ENCODE results near the gene OPA3.
A peak's percentile ranks its signal among the peaks of the same experiment; 100 is the strongest.

Gene OPA3

GRCh38 chr19:45591004-45591637, 6.5 kb upstream of the OPA3 start:
- DNase-seq (ENCODE audit: low spot score) = no peak
- H3K27ac ChIP-seq = no peak overlapping the region
- ChIA-PET CTCF (interaction anchor here (0.6 to 1.5 kb wide), 6 partner anchors 47 to 201 kb away, joined by 3 to 5 read pairs (median 3); partner anchors contain the start of gene QPCTL), POLR2A (ENCODE audit: low non-redundant PET) (no interaction called here)
- TF ChIP-seq CTCF (conservative IDR thresholded peaks at IDR 0.05; ENCODE audit: low read depth) = no peak

- no peak overlapping the region for H3K27ac ChIP-seq
- POLR2A ChIA-PET (ENCODE audit: low non-redundant PET) = no interaction called here
- CTCF ChIA-PET = interaction anchor here (0.7 to 1.5 kb wide), 2 partner anchors 47 to 52 kb away, joined by 3 to 5 read pairs; no protein-coding TSS in a partner anchor
- DNase-seq (ENCODE audit: low spot score) = no peak
- TF ChIP-seq CTCF (conservative IDR thresholded peaks at IDR 0.05; ENCODE audit: low read depth) = no peak
Measured at GRCh38 chr19:45590300-45591003, 5.8 kb upstream of the OPA3 start.

GRCh38 chr19:45589768-45590167, 5.2 kb upstream of the OPA3 start:
- no peak for TF ChIP-seq CTCF (conservative IDR thresholded peaks at IDR 0.05; ENCODE audit: low read depth)
- DNase-seq (ENCODE audit: low spot score) = no peak
- H3K27ac ChIP-seq = no peak overlapping the region
- POLR2A ChIA-PET (ENCODE audit: low non-redundant PET) = no interaction called here
- CTCF ChIA-PET = no interaction called here

GRCh38 chr19:45587873-45588272, 3.3 kb upstream of the OPA3 start:
- ChIA-PET POLR2A (ENCODE audit: low non-redundant PET) (no interaction called here), CTCF (interaction anchor here (0.8 kb wide), 1 partner anchor 55 kb away, joined by 3 read pairs; no protein-coding TSS in a partner anchor)
- no peak for TF ChIP-seq CTCF (conservative IDR thresholded peaks at IDR 0.05; ENCODE audit: low read depth)
- DNase-seq (ENCODE audit: low spot score) = no peak
- H3K27ac ChIP-seq = peak overlapping the region; percentile 56

GRCh38 chr19:45585158-45585577, 566 bp upstream of the OPA3 start:
- no peak for DNase-seq (ENCODE audit: low spot score)
- POLR2A ChIA-PET (ENCODE audit: low non-redundant PET) = no interaction called here
- CTCF ChIA-PET = interaction anchor here (0.6 to 1.0 kb wide), 2 partner anchors 58 to 198 kb away, joined by 3 read pairs; no protein-coding TSS in a partner anchor
- H3K27ac ChIP-seq = peak overlapping the region; percentile 91
- TF ChIP-seq CTCF (conservative IDR thresholded peaks at IDR 0.05; ENCODE audit: low read depth) = no peak

GRCh38 chr19:45581576-45581975, 3.0 kb downstream of the OPA3 start:
- H3K27ac ChIP-seq = peak overlapping the region; percentile 47
- ChIA-PET POLR2A (ENCODE audit: low non-redundant PET) (interaction anchor here (0.5 kb wide), 1 partner anchor 188 kb away, joined by 5 read pairs; the partner anchor contains the start of gene SIX5), CTCF (no interaction called here)
- DNase-seq (ENCODE audit: low spot score) = no peak
- no peak for TF ChIP-seq CTCF (conservative IDR thresholded peaks at IDR 0.05; ENCODE audit: low read depth)
